Measurements from ENCODE around the gene GBE1.
"Not testable (repeated sequence)": the region's sequence is repeated elsewhere in the genome, so short reads cannot be mapped to it uniquely, and the experiment has no call there.

The GBE1 gene

GRCh38 chr3:81758275-81758674, 3.2 kb downstream of the GBE1 start:
- TF ChIP-seq CTCF (IDR thresholded peaks at IDR 0.05): no peak
- Histone ChIP-seq H3K27ac (peak overlapping the region; percentile 95 to 97), H3K4me3 (peak overlapping the region; percentile 82)
- DNase-seq (ENCODE audit: low spot score): no peak

GRCh38 chr3:81753416-81754027, 7.9 kb downstream of the GBE1 start:
- Histone ChIP-seq H3K27ac (no peak overlapping the region), H3K4me3 (no peak overlapping the region)
- TF ChIP-seq CTCF (IDR thresholded peaks at IDR 0.05): no peak
- DNase-seq (ENCODE audit: low spot score): no peak

GRCh38 chr3:81752604-81753003, 8.8 kb downstream of the GBE1 start:
- Histone ChIP-seq H3K4me3 (no peak overlapping the region), H3K27ac (no peak overlapping the region)
- no peak for TF ChIP-seq CTCF (IDR thresholded peaks at IDR 0.05)
- DNase-seq (ENCODE audit: low spot score): no peak

- no peak for TF ChIP-seq CTCF (IDR thresholded peaks at IDR 0.05)
- H3K4me3 ChIP-seq: no peak overlapping the region
- H3K27ac ChIP-seq: no peak overlapping the region
- no peak for DNase-seq (ENCODE audit: low spot score)
Observed at GRCh38 chr3:81749265-81749664, 12.2 kb downstream of the GBE1 start.

- H3K4me3 ChIP-seq; DNase-seq (ENCODE audit: low spot score); H3K27ac ChIP-seq: not testable (repeated sequence)
Observed at GRCh38 chr3:81747280-81747679, 14.2 kb downstream of the GBE1 start.

GRCh38 chr3:81744366-81744765, 17.1 kb downstream of the GBE1 start:
- DNase-seq (ENCODE audit: low spot score): no peak
- peak overlapping the region; percentile 83 to 92 for H3K27ac ChIP-seq
- TF ChIP-seq CTCF (IDR thresholded peaks at IDR 0.05): no peak
- H3K4me3 ChIP-seq: no peak overlapping the region

- no peak for TF ChIP-seq CTCF (IDR thresholded peaks at IDR 0.05)
- Histone ChIP-seq H3K27ac (peak overlapping the region; percentile 83 to 92), H3K4me3 (peak overlapping the region; percentile 7)
- no peak for DNase-seq (ENCODE audit: low spot score)
Observed at GRCh38 chr3:81743096-81744025, 18.1 kb downstream of the GBE1 start.
